SHP77 treated with DMSO at 0.1 percent for 48 hours (cell line): ENCODE results near the gene ENKUR.

ENCODE experiments used
- DNase-seq: peaks from one replicate; lab custom pipeline; 2025; lab: John Stamatoyannopoulos, UW

ENKUR gene

DNA sequence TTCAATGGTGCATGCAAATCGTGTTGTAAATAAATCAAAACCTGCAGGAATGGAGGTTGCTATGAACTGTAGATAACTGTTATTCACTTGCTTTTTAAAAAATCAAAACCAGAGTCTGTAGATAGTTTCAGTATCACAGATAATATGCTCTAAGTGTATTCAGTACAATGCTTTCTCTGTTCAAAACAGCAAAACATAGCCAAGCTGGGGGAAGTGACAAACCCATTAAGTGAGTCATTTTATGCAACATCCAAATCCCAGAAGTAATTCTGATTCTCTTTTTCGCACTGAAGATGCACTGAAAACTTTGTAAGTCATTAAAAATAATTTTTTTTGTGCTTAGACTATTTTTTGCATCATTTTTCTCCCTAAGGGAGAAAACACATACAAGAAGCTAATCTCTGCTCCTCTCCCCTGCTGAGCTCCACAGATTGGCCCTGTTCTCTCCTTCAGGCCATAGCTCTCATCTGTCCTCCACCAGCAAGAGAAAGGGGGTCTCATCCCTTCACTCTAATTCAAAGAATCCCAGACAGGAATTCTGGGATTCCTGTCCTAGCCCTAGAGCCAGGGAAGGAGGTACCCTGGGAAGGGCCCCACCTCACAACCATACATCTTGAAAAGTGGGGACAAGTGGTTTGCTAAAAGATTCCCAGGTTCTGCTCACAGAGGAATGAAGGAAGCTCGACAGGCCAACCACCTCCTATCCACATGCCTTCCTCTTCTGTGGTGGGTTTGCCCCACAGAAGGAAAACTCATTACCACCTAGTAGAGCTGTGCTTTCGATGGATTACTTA lies 68.5 kb downstream of the ENKUR start:
- DNase-seq, result no peak

DNA sequence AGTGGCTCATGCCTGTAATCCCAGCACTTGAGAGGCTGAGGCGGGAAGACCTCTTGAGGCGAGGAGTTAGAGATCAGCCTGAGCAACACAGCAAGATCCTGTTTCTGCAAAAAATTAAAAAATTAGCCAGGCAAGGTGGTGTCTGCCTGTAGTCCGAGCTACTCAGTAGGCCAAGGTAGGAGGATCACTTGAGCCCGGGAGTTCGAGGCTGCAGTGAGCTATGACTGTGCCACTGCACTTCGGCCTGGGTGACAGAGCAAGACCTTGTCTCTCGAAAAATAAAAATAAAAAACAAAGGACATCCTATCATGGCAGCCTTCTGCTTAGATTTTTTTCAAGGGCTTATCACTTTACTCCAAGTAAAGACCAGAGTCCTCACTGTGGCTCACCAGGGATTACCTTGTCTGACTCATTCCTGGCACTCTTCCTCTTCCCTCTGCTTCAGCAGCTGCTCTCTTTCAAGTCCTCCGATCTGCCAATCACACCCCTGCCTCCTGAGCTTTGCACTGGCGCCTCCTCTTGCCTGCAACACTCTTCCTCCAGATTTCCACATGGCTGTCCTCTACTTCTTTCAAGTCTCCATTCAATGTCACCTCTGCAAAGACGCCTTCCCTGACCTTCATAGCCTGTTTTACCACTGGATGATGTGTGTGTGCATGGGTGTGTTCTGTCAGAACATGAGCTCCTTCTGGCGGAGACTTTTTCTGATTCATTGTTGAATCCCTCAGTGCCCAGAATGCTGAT lies 71.3 kb downstream of the ENKUR start:
- DNase-seq, result no peak

DNA sequence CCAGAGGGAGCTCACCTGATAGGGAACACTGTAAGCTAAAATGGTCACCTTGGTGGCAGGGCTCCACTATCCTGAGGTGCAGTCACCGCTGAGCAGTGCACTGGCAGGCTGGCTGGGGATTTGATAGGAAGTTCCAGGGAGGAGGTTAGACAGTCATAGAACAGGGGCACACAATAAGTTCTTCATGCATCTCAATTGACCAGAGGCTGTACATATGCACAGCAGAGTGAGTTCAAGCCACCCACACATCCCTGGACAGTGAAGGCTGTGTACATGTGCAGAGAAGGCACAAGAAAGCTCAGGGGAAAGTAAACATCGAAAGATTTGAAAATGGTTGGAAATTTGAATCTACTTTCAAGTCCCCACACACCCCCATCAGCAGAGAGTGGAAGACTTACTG lies 77.4 kb downstream of the ENKUR start:
- DNase-seq, result no peak

DNA sequence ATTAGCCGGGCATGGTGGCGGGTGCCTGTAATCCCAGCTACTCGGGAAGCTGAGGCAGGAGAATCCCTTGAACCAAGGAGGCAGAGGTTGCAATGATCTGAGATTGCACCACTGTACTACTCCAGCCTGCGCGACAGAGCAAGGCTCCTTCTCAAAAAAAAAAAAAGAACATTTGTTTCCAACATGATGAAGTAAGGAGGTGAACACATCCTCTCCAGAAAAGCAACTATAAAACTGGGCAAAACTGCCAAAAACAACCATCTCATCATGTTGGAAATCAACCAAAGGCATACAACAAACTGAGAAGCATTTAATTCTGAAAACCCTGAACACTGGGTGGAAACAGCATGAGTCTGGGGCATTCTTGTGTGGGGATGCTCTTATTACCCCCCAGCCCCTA lies 77.9 kb downstream of the ENKUR start:
- no peak for DNase-seq

DNA sequence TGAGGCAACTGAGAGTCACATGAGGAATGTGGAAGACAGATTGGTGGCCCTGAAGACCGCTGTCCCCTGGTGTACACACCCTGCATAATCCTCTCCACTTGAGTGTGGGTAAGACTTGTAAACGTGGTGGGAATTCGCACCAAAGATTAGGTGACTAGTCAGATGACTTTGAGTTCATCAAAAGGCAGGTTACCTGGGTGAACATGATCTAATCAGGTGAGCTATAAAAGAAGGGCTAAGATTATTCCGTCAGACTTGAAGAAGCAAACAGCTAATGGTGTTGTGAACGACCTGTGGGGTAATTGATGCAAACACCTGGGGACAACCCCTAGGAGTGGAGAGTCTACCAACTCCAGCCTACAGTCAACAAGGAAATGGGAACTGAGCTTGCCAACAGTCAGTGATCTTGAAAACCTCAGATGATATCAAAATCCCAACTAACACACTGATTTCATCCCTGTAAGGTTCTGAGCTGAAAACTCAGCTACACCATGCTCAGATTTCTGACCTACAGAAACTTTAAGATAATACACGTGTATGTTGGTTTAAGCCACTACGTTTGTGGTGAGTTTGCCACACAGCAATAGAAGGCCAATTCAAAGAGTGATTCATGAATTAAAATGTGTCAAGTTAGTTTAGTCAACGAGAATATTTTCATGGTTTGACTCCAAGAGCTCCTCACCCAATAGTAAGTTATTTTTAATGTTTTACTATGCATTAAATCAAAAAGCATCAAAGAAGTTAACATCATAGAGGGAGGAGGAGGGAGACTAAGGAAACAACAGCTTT lies 80.3 kb downstream of the ENKUR start:
- DNase-seq, result no peak
